Liver (tissue), 9 donors: ENCODE data around the gene ARPC1A. TPM values are rescaled to one million over a fixed set of nuclear protein-coding genes. Genes with fewer than 3 reads are reported as not detected.

Experiments
- DNase-seq: peaks from one replicate; pipeline ENCODE4 v3.0.0-alpha.2; 2017; ENCODE audit warnings: low spot score
- H3K27ac ChIP-seq, 2 donors: one replicate each; pipeline ENCODE4 v1.7.0; 2013; ENCODE audit warnings: inconsistent platforms in 2 of 2, low read length in 2 of 2, control low read depth in 1 of 2, low read depth in 1 of 2, mild to moderate bottlenecking in 1 of 2
- H3K27me3 ChIP-seq, 4 donors: one replicate each; pipeline versions ENCODE4 v1.6.1 to v1.7.0; 2013; ENCODE audit warnings: low read length in 3 of 4, inconsistent platforms in 1 of 4, mild to moderate bottlenecking in 1 of 4, moderate library complexity in 1 of 4; ENCODE audit not compliant: control insufficient read depth in 4 of 4, insufficient read depth in 4 of 4
- H3K36me3 ChIP-seq, 4 donors: one replicate each; pipeline versions ENCODE4 v1.6.1 to v1.7.0; 2013; ENCODE audit warnings: low read length in 3 of 4, mild to moderate bottlenecking in 3 of 4, low read depth in 1 of 4, moderate library complexity in 1 of 4; ENCODE audit not compliant: control insufficient read depth in 4 of 4, insufficient read depth in 3 of 4
- H3K4me1 ChIP-seq, 4 donors: one replicate each; pipeline versions ENCODE4 v1.6.1 to v1.7.0; 2013; ENCODE audit warnings: low read length in 3 of 4, mild to moderate bottlenecking in 3 of 4, moderate library complexity in 1 of 4; ENCODE audit not compliant: control insufficient read depth in 4 of 4, insufficient read depth in 4 of 4
- H3K4me3 ChIP-seq, 3 donors: one replicate each; pipeline versions ENCODE4 v1.6.1 to v1.7.0; 2013; ENCODE audit warnings: low read length in 3 of 3, control low read depth in 1 of 3, low read depth in 1 of 3, mild to moderate bottlenecking in 1 of 3
- H3K9ac ChIP-seq, 2 donors: one replicate each; pipeline ENCODE4 v1.7.0; 2013; ENCODE audit warnings: low read length in 2 of 2, mild to moderate bottlenecking in 2 of 2, moderate library complexity in 2 of 2, control low read depth in 1 of 2, low read depth in 1 of 2
- H3K9me3 ChIP-seq, 4 donors: one replicate each; pipeline versions ENCODE4 v1.6.1 to v1.7.0; 2013; ENCODE audit warnings: low read length in 3 of 4; ENCODE audit not compliant: control insufficient read depth in 4 of 4
- ATF3 ChIP-seq: IDR thresholded peaks from 2 replicates; pipeline ENCODE4 v1.6.1; 2016; ENCODE audit warnings: antibody characterized with exemption
- CTCF ChIP-seq: fragments of 150-350 bp; IDR thresholded peaks from 2 replicates; pipeline ENCODE4 v1.5.1; 2017; ENCODE audit warnings: improper control_type of control experiment, low read depth, low read length; ENCODE audit not compliant: missing input control
- EGR1 ChIP-seq, 2 donors: IDR thresholded peaks; 2 replicates each; pipeline ENCODE4 v1.6.1; 2016 to 2018; ENCODE audit warnings: antibody characterized with exemption in 2 of 2, low read depth in 2 of 2
- FOXA1 ChIP-seq: IDR thresholded peaks from 2 replicates; pipeline ENCODE4 v1.6.1; 2016; ENCODE audit warnings: antibody characterized with exemption
- FOXA2 ChIP-seq: IDR thresholded peaks from 2 replicates; pipeline ENCODE4 v1.6.1; 2016; ENCODE audit warnings: antibody characterized with exemption
- GABPA ChIP-seq, 2 donors: IDR thresholded peaks in 1 of 2; conservative IDR thresholded peaks in 1 of 2; 2 replicates each; pipeline ENCODE4 v1.6.1; 2016; ENCODE audit warnings: antibody characterized with exemption in 2 of 2, mild to moderate bottlenecking in 1 of 2, moderate library complexity in 1 of 2
- HNF4A ChIP-seq, 2 donors: conservative IDR thresholded peaks; 2 replicates each; pipeline ENCODE4 v1.6.1; 2016; ENCODE audit warnings: antibody characterized with exemption in 2 of 2, mild to moderate bottlenecking in 2 of 2
- HNF4G ChIP-seq: IDR thresholded peaks from 2 replicates; pipeline ENCODE4 v1.6.1; 2016; ENCODE audit warnings: antibody characterized with exemption
- JUND ChIP-seq, 2 donors: IDR thresholded peaks; 2 replicates each; pipeline ENCODE4 v1.6.1; 2016; ENCODE audit warnings: antibody characterized with exemption in 2 of 2
- MAX ChIP-seq: IDR thresholded peaks from 2 replicates; pipeline ENCODE4 v1.6.1; 2016; ENCODE audit warnings: antibody characterized with exemption
- NR2F2 ChIP-seq: IDR thresholded peaks from 2 replicates; pipeline ENCODE4 v1.6.1; 2016; ENCODE audit warnings: antibody characterized with exemption
- RAD21 ChIP-seq, 2 donors: IDR thresholded peaks; 2 replicates each; pipeline ENCODE4 v1.6.1; 2016; ENCODE audit warnings: antibody characterized with exemption in 2 of 2, mild to moderate bottlenecking in 2 of 2
- REST ChIP-seq: IDR thresholded peaks from 2 replicates; pipeline ENCODE4 v1.6.1; 2016; ENCODE audit warnings: antibody characterized with exemption, mild to moderate bottlenecking
- RXRA ChIP-seq, 2 donors: IDR thresholded peaks; 2 replicates each; pipeline ENCODE4 v1.6.1; 2017 to 2018; ENCODE audit warnings: antibody characterized with exemption in 2 of 2, mild to moderate bottlenecking in 1 of 2
- SP1 ChIP-seq: IDR thresholded peaks from 2 replicates; pipeline ENCODE4 v1.6.1; 2018; ENCODE audit warnings: antibody characterized with exemption, mild to moderate bottlenecking
- TAF1 ChIP-seq: conservative IDR thresholded peaks from 2 replicates; pipeline ENCODE4 v1.6.1; 2016; ENCODE audit warnings: antibody characterized with exemption, mild to moderate bottlenecking
- YY1 ChIP-seq: IDR thresholded peaks from 2 replicates; pipeline ENCODE4 v1.6.1; 2016; ENCODE audit warnings: antibody characterized with exemption, mild to moderate bottlenecking
- ZBTB33 ChIP-seq: IDR thresholded peaks from 2 replicates; pipeline ENCODE4 v1.6.1; 2016; ENCODE audit warnings: antibody characterized with exemption
- WGBS: extraction: QIAGEN DNeasy Blood & Tissue Kit; methylation state at CpG from one replicate; pipeline ENCODE4 v1.1.7; 2013; 5-methylcytosine and 5-hydroxymethylcytosine counted together
- polyA plus RNA-seq, 2 donors: library from polyadenylated mRNA; stranded (reverse) in 1 of 2; unstranded in 1 of 2; fragments of 200-250 nt in 1 of 2; fragments of >200 nt in 1 of 2; fragmentation: Nextera tagmentation in 1 of 2; extraction: Ambion mirVana in 1 of 2; gene quantifications; one replicate each; pipeline versions ENCODE4 v1.2.1 to v1.2.3, GENCODE V29; 2013 to 2015
- total RNA-seq, 2 donors: library from RNA; depleted of rRNA; stranded (reverse); fragments of >200 nt; gene quantifications; one replicate each; pipeline ENCODE4 v1.2.3, GENCODE V29; 2014
- donor health status: healthy.
- donor health status: healthy.
- donor health status: healthy.
- donor health status: healthy.
- donor health status: healthy.

The ARPC1A gene
- total and polyA plus RNA-seq, 4 donors = 46.7 to 84.0 (median 60.8) TPM

GRCh38 chr7:99402854-99403253, 77.2 kb downstream of the ARPC1A start:
- peaks cover 4 to 59% (median 21%) of the 10 kb centered on the region in 4 donors for H3K36me3 ChIP-seq

GRCh38 chr7:99403764-99404163, 78.1 kb downstream of the ARPC1A start:
- Histone ChIP-seq H3K4me3 (no peak overlapping the region), H3K27ac (no peak overlapping the region), H3K27me3 (no peaks in the 10 kb centered on the region), H3K4me1 (peaks cover 3 to 18% (median 16%) of the 10 kb centered on the region in 4 donors), H3K9ac (no peak overlapping the region), H3K9me3 (no peaks in the 10 kb centered on the region), H3K36me3 (peaks cover 4 to 51% (median 20%) of the 10 kb centered on the region in 4 donors)
- no peak for DNase-seq
- WGBS = 95% methylated on average over 5 of the region's 5 CpGs
- TF ChIP-seq FOXA2 = no peak
- TF ChIP-seq SP1 = no peak
- no peak for TF ChIP-seq YY1
- TF ChIP-seq HNF4A (conservative IDR thresholded peaks at IDR 0.05) = no peak
- no peak for TF ChIP-seq REST
- TF ChIP-seq MAX = no peak
- TF ChIP-seq FOXA1 = no peak
- no peak for TF ChIP-seq CTCF
- no peak for TF ChIP-seq GABPA (IDR thresholded peaks at IDR 0.05 in 1 of 2, conservative IDR thresholded peaks at IDR 0.05 in 1 of 2)

More at GRCh38 chr7:99402854-99403253, 77.2 kb downstream of the ARPC1A start:
- Histone ChIP-seq H3K27me3 (no peaks in the 10 kb centered on the region), H3K4me3 (no peak overlapping the region), H3K9me3 (no peaks in the 10 kb centered on the region), H3K27ac (no peak overlapping the region), H3K4me1 (peaks cover 3 to 17% (median 16%) of the 10 kb centered on the region in 4 donors), H3K9ac (no peak overlapping the region)
- DNase-seq = no peak
- TF ChIP-seq NR2F2 (no peak), ATF3 (no peak), RAD21 (IDR thresholded peaks at IDR 0.05) (no peak), CTCF (no peak), RXRA (IDR thresholded peaks at IDR 0.05) (no peak), TAF1 (no peak), GABPA (IDR thresholded peaks at IDR 0.05 in 1 of 2, conservative IDR thresholded peaks at IDR 0.05 in 1 of 2) (no peak), HNF4G (no peak), FOXA1 (no peak), JUND (IDR thresholded peaks at IDR 0.05) (no peak), EGR1 (IDR thresholded peaks at IDR 0.05; ENCODE audit: low read depth in 2 of 2) (no peak), HNF4A (conservative IDR thresholded peaks at IDR 0.05) (no peak), YY1 (no peak), MAX (no peak), SP1 (no peak), FOXA2 (no peak), ZBTB33 (no peak)
- 97% methylated on average over 3 of the region's 3 CpGs for WGBS
